Measurements from ENCODE around the gene SH3BGRL3. TPM values are rescaled to one million over a fixed set of nuclear protein-coding genes. Genes with fewer than 3 reads are reported as not detected.

The SH3BGRL3 gene
- polyA plus RNA-seq, 2 of the 4 experiments (the other 2 are of a cell fraction), result 38.7 to 78.6 TPM

- ChIA-PET CTCF (interaction anchor here (0.6 to 14.3 kb wide), 50 partner anchors 10 to 286 kb away, joined by 3 to 128 read pairs (median 5); partner anchors contain the start of genes C1orf232, CATSPER4, CEP85 and SH3BGRL3), POLR2A (no interaction called here)
- 44% methylated on average over 5 of the region's 10 CpGs for WGBS (ENCODE audit: missing lambda C conversion rate)
- Histone ChIP-seq H3K9me3 (no peaks in the 10 kb centered on the region), H3K27ac (no peak overlapping the region), H3K4me3 (no peak overlapping the region), H3K4me1 (0 out of 3 replicates have a peak, but pooled peaks cover 5% of the 10 kb centered on the region), H3K4me2 (no peak overlapping the region)
- FAIRE-seq (no peak), ATAC-seq (no peak), DNase-seq (ENCODE audit: low read depth in 1 of 2, low spot score in 1 of 2) (no peak)
- TF ChIP-seq FOSL2 (IDR thresholded peaks at IDR 0.05) (no peak), FOSL2 (CRISPR knock-in tag; IDR thresholded peaks at IDR 0.05) (no peak), SREBF2 (IDR thresholded peaks at IDR 0.05) (no peak), TFCP2L1 (CRISPR knock-in tag; IDR thresholded peaks at IDR 0.05) (no peak), ZNF302 (CRISPR knock-in tag; IDR thresholded peaks at IDR 0.05) (no peak)
Observed at GRCh38 chr1:26322042-26322331, 42.1 kb downstream of the SH3BGRL3 start.

GRCh38 chr1:26323382-26323781 lies 43.5 kb downstream of the SH3BGRL3 start:
- CTCF ChIA-PET, result interaction anchor here (1.2 to 14.3 kb wide), 6 partner anchors 8 to 68 kb away, joined by 3 to 128 read pairs (median 19); no protein-coding TSS in a partner anchor
- POLR2A ChIA-PET, result interaction anchor here (0.7 kb wide), 1 partner anchor 28 kb away, joined by 3 read pairs; no protein-coding TSS in a partner anchor
- WGBS (ENCODE audit: missing lambda C conversion rate), result 82% methylated on average over 2 of the region's 2 CpGs
- DNase-seq (ENCODE audit: low read depth in 1 of 2, low spot score in 1 of 2) (no peak), FAIRE-seq (no peak), ATAC-seq (no peak)
- Histone ChIP-seq H3K4me2 (no peak overlapping the region), H3K4me3 (no peak overlapping the region), H3K9me3 (no peaks in the 10 kb centered on the region), H3K27ac (no peak overlapping the region), H3K4me1 (0 out of 3 replicates have a peak, but pooled peaks cover 5% of the 10 kb centered on the region)
- no peak for TF ChIP-seq PBX3 (IDR thresholded peaks at IDR 0.05)
- no peak for TF ChIP-seq EHF (CRISPR knock-in tag; IDR thresholded peaks at IDR 0.05)
- TF ChIP-seq HMGXB4 (CRISPR knock-in tag; IDR thresholded peaks at IDR 0.05; ENCODE audit: borderline replicate concordance), result no peak
- no peak for TF ChIP-seq NR3C1 (IDR thresholded peaks at IDR 0.05)
- no peak for TF ChIP-seq TP53 (CRISPR knock-in tag; IDR thresholded peaks at IDR 0.05)
- no peak for TF ChIP-seq BHLHE40 (IDR thresholded peaks at IDR 0.05; ENCODE audit: low read depth, low read length)
- no peak for TF ChIP-seq RCOR1 (IDR thresholded peaks at IDR 0.05; ENCODE audit: low read depth, low read length)
- no peak for TF ChIP-seq ZSCAN20 (CRISPR knock-in tag; IDR thresholded peaks at IDR 0.05)
- TF ChIP-seq MAX (IDR thresholded peaks at IDR 0.05), result no peak
- TF ChIP-seq HDAC2 (IDR thresholded peaks at IDR 0.05), result no peak
- no peak for TF ChIP-seq ELK1 (IDR thresholded peaks at IDR 0.05; ENCODE audit: low read depth, low read length)
- TF ChIP-seq HEYL (CRISPR knock-in tag; IDR thresholded peaks at IDR 0.05), result no peak
- no peak for TF ChIP-seq GATA3 (IDR thresholded peaks at IDR 0.05; ENCODE audit: borderline replicate concordance)
- TF ChIP-seq FOSL2 (IDR thresholded peaks at IDR 0.05), result no peak
- TF ChIP-seq FOSL2 (CRISPR knock-in tag; IDR thresholded peaks at IDR 0.05), result no peak
- no peak for TF ChIP-seq TFCP2L1 (CRISPR knock-in tag; IDR thresholded peaks at IDR 0.05)

- no peak overlapping the region for H3K4me2 ChIP-seq
- CTCF ChIA-PET, result interaction anchor here (1.2 to 1.7 kb wide), 2 partner anchors 40 to 48 kb away, joined by 3 to 5 read pairs; no protein-coding TSS in a partner anchor
- H3K9me3 ChIP-seq, result no peaks in the 10 kb centered on the region
- 0 out of 3 replicates have a peak, but pooled peaks cover 5% of the 10 kb centered on the region for H3K4me1 ChIP-seq
- DNase-seq (ENCODE audit: low read depth in 1 of 2, low spot score in 1 of 2) (no peak), ATAC-seq (no peak), FAIRE-seq (no peak)
- H3K4me3 ChIP-seq, result no peak overlapping the region
- H3K27ac ChIP-seq, result no peak overlapping the region
- 75% methylated on average over 3 of the region's 3 CpGs for WGBS (ENCODE audit: missing lambda C conversion rate)
- POLR2A ChIA-PET, result no interaction called here
- TF ChIP-seq REST (IDR thresholded peaks at IDR 0.05) (no peak), PHF8 (IDR thresholded peaks at IDR 0.05; ENCODE audit: borderline replicate concordance, low read depth) (no peak), RCOR1 (IDR thresholded peaks at IDR 0.05; ENCODE audit: low read depth, low read length) (no peak), RNF2 (IDR thresholded peaks at IDR 0.05; ENCODE audit: borderline replicate concordance, low read depth) (no peak), BCL3 (IDR thresholded peaks at IDR 0.05) (no peak), POLR2A (IDR thresholded peaks at IDR 0.05; ENCODE audit: low read length) (no peak), FOXS1 (CRISPR knock-in tag; IDR thresholded peaks at IDR 0.05) (no peak), USF2 (IDR thresholded peaks at IDR 0.05) (no peak), NR3C1 (IDR thresholded peaks at IDR 0.05) (no peak)
Observed at GRCh38 chr1:26324550-26324949, 44.7 kb downstream of the SH3BGRL3 start.

All from A549 (cell line).